H1 (cell line): ENCODE results near the gene ZNF362. TPM values are rescaled to one million over a fixed set of nuclear protein-coding genes. Genes with fewer than 3 reads are reported as not detected.

Source experiments
- CTCF ChIA-PET: fragments of 300-600 bp; sonication (Branson Sonifier 250); formaldehyde crosslinking; loops from one replicate; lab custom pipeline; 2021; ENCODE audit not compliant: partially characterized antibody; lab: Charles Lee
- POLR2A ChIA-PET: fragments of 300-600 bp; sonication (Branson Sonifier 250); formaldehyde crosslinking; loops from one replicate; lab custom pipeline; 2021; ENCODE audit warnings: inconsistent platforms; ENCODE audit not compliant: partially characterized antibody; lab: Charles Lee
- DNase-seq, 2 experiments: peaks; one replicate each; pipeline versions ENCODE4 v3.0.0 to v3.0.0-alpha.2; 2010 to 2022; ENCODE audit warnings: low spot score in 2 of 2, low read depth in 1 of 2, mixed read lengths in 1 of 2
- FAIRE-seq: peaks from 2 replicates; lab custom pipeline; 2011; peaks lifted over from hg19 to GRCh38; lab: Jason Lieb, UNC
- H2AFZ ChIP-seq: 2 replicates; pipeline ENCODE4 v1.8.1; 2012; ENCODE audit warnings: low read length, inconsistent platforms
- H2AK5ac ChIP-seq: 2 replicates; pipeline ENCODE4 v1.6.1; 2013; ENCODE audit warnings: low read depth, low read length
- H2BK120ac ChIP-seq: replicated peaks from 2 replicates; pipeline ENCODE3; 2013; ENCODE audit warnings: low read depth, low read length, inconsistent platforms
- H2BK12ac ChIP-seq: 2 replicates; pipeline ENCODE4 v1.6.1; 2013; ENCODE audit warnings: low read depth, low read length
- H2BK15ac ChIP-seq: 2 replicates; pipeline ENCODE4 v1.6.1; 2013; ENCODE audit warnings: low read length
- H2BK20ac ChIP-seq: 2 replicates; pipeline ENCODE4 v1.6.1; 2013; ENCODE audit warnings: low read length
- H2BK5ac ChIP-seq: 2 replicates; pipeline ENCODE4 v1.6.1; 2013; ENCODE audit warnings: low read depth, low read length
- H3K14ac ChIP-seq: 2 replicates; pipeline ENCODE4 v1.6.1; 2013; ENCODE audit warnings: inconsistent platforms; ENCODE audit not compliant: insufficient read length
- H3K18ac ChIP-seq: 2 replicates; pipeline ENCODE4 v1.6.1; 2013; ENCODE audit warnings: low read length; ENCODE audit errors: extremely low read depth
- H3K23ac ChIP-seq: 2 replicates; pipeline ENCODE4 v1.6.1; 2013; ENCODE audit warnings: inconsistent platforms; ENCODE audit not compliant: insufficient read length
- H3K23me2 ChIP-seq: 2 replicates; pipeline ENCODE4 v1.6.1; 2013; ENCODE audit warnings: low read depth, low read length
- H3K27ac ChIP-seq: 2 replicates; pipeline ENCODE4 v1.6.1; 2011; ENCODE audit warnings: low read depth, low read length, inconsistent platforms
- H3K27me3 ChIP-seq, 4 experiments: replicated peaks in 1 of 4; 1 replicate in 1 of 4; 2 replicates in 3 of 4; pipeline versions ENCODE4 v1.6.1 to v1.8.1; 2011 to 2013; ENCODE audit warnings: low read length in 3 of 4, mild to moderate bottlenecking in 3 of 4, inconsistent platforms in 2 of 4, mixed read lengths in 2 of 4, moderate library complexity in 1 of 4; ENCODE audit not compliant: control insufficient read depth in 3 of 4, insufficient read depth in 3 of 4; ENCODE audit errors: extremely low read depth in 1 of 4
- H3K36me3 ChIP-seq, 4 experiments: 2 replicates each; pipeline versions ENCODE4 v1.6.1 to v1.8.1; 2011 to 2013; ENCODE audit warnings: mild to moderate bottlenecking in 4 of 4, low read length in 3 of 4, moderate library complexity in 2 of 4, control low read depth in 1 of 4, inconsistent platforms in 1 of 4; ENCODE audit not compliant: insufficient read depth in 4 of 4, control insufficient read depth in 2 of 4
- H3K4ac ChIP-seq: replicated peaks from 2 replicates; pipeline ENCODE3; 2013; ENCODE audit warnings: low read length, low read depth, mixed read lengths, inconsistent platforms; ENCODE audit not compliant: insufficient read length
- H3K4me1 ChIP-seq, 4 experiments: replicated peaks in 1 of 4; 1 replicate in 1 of 4; 2 replicates in 3 of 4; pipeline versions ENCODE4 v1.6.1 to v1.8.1; 2011 to 2013; ENCODE audit warnings: low read length in 3 of 4, inconsistent platforms in 2 of 4, mixed read lengths in 1 of 4; ENCODE audit not compliant: insufficient read depth in 4 of 4, control insufficient read depth in 3 of 4
- H3K4me2 ChIP-seq, 2 experiments: 2 replicates each; pipeline versions ENCODE4 v1.6.1 to v1.8.1; 2011 to 2013; ENCODE audit warnings: low read depth in 2 of 2, low read length in 2 of 2, control low read depth in 1 of 2, inconsistent platforms in 1 of 2, mild to moderate bottlenecking in 1 of 2; ENCODE audit not compliant: insufficient read depth in 1 of 2
- H3K4me3 ChIP-seq, 4 experiments: fragments of 200-600, 300-600 bp in 1 of 4; sonication (generic), shearing (Covaris generic), sonication (Bioruptor Twin) in 1 of 4; 2 replicates each; pipeline versions ENCODE4 v1.5.1 to v1.8.1; 2011 to 2016; ENCODE audit warnings: low read length in 4 of 4, low read depth in 3 of 4, control low read depth in 2 of 4, inconsistent platforms in 2 of 4, mild to moderate bottlenecking in 2 of 4, mixed read lengths in 1 of 4, moderate library complexity in 1 of 4; ENCODE audit not compliant: insufficient read depth in 2 of 4; ENCODE audit errors: extremely low read depth in 1 of 4
- H3K56ac ChIP-seq: replicated peaks from 2 replicates; pipeline ENCODE3; 2013; ENCODE audit warnings: low read depth, mild to moderate bottlenecking, mixed read lengths, low read length, inconsistent platforms; ENCODE audit not compliant: insufficient read length
- H3K79me1 ChIP-seq: 2 replicates; pipeline ENCODE4 v1.6.1; 2013; ENCODE audit warnings: low read depth, low read length, control low read depth
- H3K79me2 ChIP-seq, 2 experiments: 2 replicates each; pipeline versions ENCODE4 v1.6.1 to v1.8.1; 2012 to 2013; ENCODE audit warnings: low read length in 2 of 2, mild to moderate bottlenecking in 2 of 2, inconsistent platforms in 1 of 2; ENCODE audit not compliant: insufficient read depth in 2 of 2, control insufficient read depth in 1 of 2
- H3K9ac ChIP-seq, 4 experiments: replicated peaks in 1 of 4; 1 replicate in 1 of 4; 2 replicates in 3 of 4; pipeline versions ENCODE4 v1.6.1 to v1.8.1; 2011 to 2013; ENCODE audit warnings: low read depth in 3 of 4, low read length in 3 of 4, control low read depth in 2 of 4, mild to moderate bottlenecking in 2 of 4, moderate library complexity in 2 of 4, inconsistent platforms in 1 of 4; ENCODE audit errors: extremely low read depth in 1 of 4
- H3K9me3 ChIP-seq, 2 experiments: 2 replicates each; pipeline versions ENCODE4 v1.6.1 to v1.8.1; 2012 to 2013; ENCODE audit warnings: mild to moderate bottlenecking in 2 of 2, moderate library complexity in 2 of 2, control low read depth in 1 of 2, inconsistent platforms in 1 of 2, low read depth in 1 of 2, low read length in 1 of 2, mixed read lengths in 1 of 2; ENCODE audit not compliant: insufficient read depth in 2 of 2
- H4K20me1 ChIP-seq, 2 experiments: replicated peaks in 1 of 2; 2 replicates each; pipeline versions ENCODE3 to v1.8.1; 2011 to 2013; ENCODE audit warnings: inconsistent platforms in 2 of 2, low read length in 2 of 2, mild to moderate bottlenecking in 1 of 2; ENCODE audit not compliant: insufficient read depth in 2 of 2, control insufficient read depth in 1 of 2
- H4K5ac ChIP-seq: 2 replicates; pipeline ENCODE4 v1.6.1; 2013; ENCODE audit warnings: low read length, low read depth, mixed read lengths, inconsistent platforms; ENCODE audit not compliant: insufficient read length
- H4K8ac ChIP-seq: 2 replicates; pipeline ENCODE4 v1.8.0; 2013; ENCODE audit warnings: mild to moderate bottlenecking, moderate library complexity, low read length, inconsistent platforms; ENCODE audit not compliant: insufficient read depth; ENCODE audit errors: extremely low read depth
- H4K91ac ChIP-seq: replicated peaks from 2 replicates; pipeline ENCODE3; 2013; ENCODE audit warnings: low read length, mixed read lengths, inconsistent platforms; ENCODE audit not compliant: insufficient read length
- BACH1 ChIP-seq: IDR thresholded peaks from 2 replicates; pipeline ENCODE4 v1.6.1; 2012; ENCODE audit warnings: low read length, improper control_type of control experiment
- CBX5 ChIP-seq: fragments of 300-800, 300-1000 bp; sonication (generic); IDR thresholded peaks from 2 replicates; pipeline ENCODE4 v1.7.1; 2016; ENCODE audit warnings: antibody characterized with exemption, low read length, low read depth
- CBX8 ChIP-seq: fragments of 300-800, 300-1000 bp; sonication (generic); IDR thresholded peaks from 2 replicates; pipeline ENCODE4 v1.7.1; 2016; ENCODE audit warnings: low read depth, low read length, borderline replicate concordance
- CHD1 ChIP-seq: IDR thresholded peaks from 2 replicates; pipeline ENCODE4 v1.6.1; 2012; ENCODE audit warnings: low read depth, low read length, improper control_type of control experiment
- CTBP2 ChIP-seq: IDR thresholded peaks from 2 replicates; pipeline ENCODE4 v1.7.0; 2011; ENCODE audit warnings: borderline replicate concordance, mild to moderate bottlenecking, moderate library complexity, mixed read lengths, low read length; ENCODE audit not compliant: insufficient read depth, insufficient read length
- E2F6 ChIP-seq: IDR thresholded peaks from 2 replicates; pipeline ENCODE4 v1.6.1; 2012; ENCODE audit warnings: inconsistent platforms
- EGR1 ChIP-seq: IDR thresholded peaks from 2 replicates; pipeline ENCODE4 v1.6.1; 2011; ENCODE audit warnings: low read depth, low read length, borderline replicate concordance
- EZH2 ChIP-seq: fragments of 200-600 bp; sonication (generic); IDR thresholded peaks from 2 replicates; pipeline ENCODE4 v1.7.1; 2012; ENCODE audit warnings: low read depth, mild to moderate bottlenecking, moderate library complexity, low read length, inconsistent platforms; ENCODE audit not compliant: severe bottlenecking
- GABPA ChIP-seq: IDR thresholded peaks from 2 replicates; pipeline ENCODE4 v1.6.1; 2011; ENCODE audit warnings: mild to moderate bottlenecking, low read length, moderate library complexity, borderline replicate concordance; ENCODE audit not compliant: insufficient read depth
- JUND ChIP-seq: IDR thresholded peaks from 2 replicates; pipeline ENCODE4 v1.6.1; 2011; ENCODE audit warnings: mild to moderate bottlenecking, improper control_type of control experiment, low read length
- POLR2A ChIP-seq, 2 experiments: IDR thresholded peaks; 1 replicate in 1 of 2; 2 replicates in 1 of 2; pipeline ENCODE4 v1.6.1; 2011; ENCODE audit warnings: low read depth in 2 of 2, low read length in 2 of 2, mild to moderate bottlenecking in 2 of 2; ENCODE audit errors: control extremely low read depth in 1 of 2
- SP2 ChIP-seq: IDR thresholded peaks from 2 replicates; pipeline ENCODE4 v1.6.1; 2012; ENCODE audit warnings: mild to moderate bottlenecking, low read length, inconsistent platforms
- SP4 ChIP-seq: IDR thresholded peaks from 2 replicates; pipeline ENCODE4 v1.6.1; 2012; ENCODE audit warnings: low read length, inconsistent platforms
- SRF ChIP-seq: IDR thresholded peaks from 2 replicates; pipeline ENCODE4 v1.6.1; 2011; ENCODE audit warnings: mild to moderate bottlenecking, low read depth, low read length, moderate library complexity
- YY1 ChIP-seq: IDR thresholded peaks from 2 replicates; pipeline ENCODE4 v1.6.1; 2011; ENCODE audit warnings: low read depth, mild to moderate bottlenecking, low read length
- WGBS, 2 experiments: shearing (Covaris generic) in 1 of 2; methylation state at CpG; one replicate each; pipeline versions ENCODE4 v1.1.6 to v1.1.7; 2013 to 2015; ENCODE audit warnings: low lambda C conversion rate in 2 of 2, mixed read lengths in 2 of 2, inconsistent platforms in 1 of 2, low coverage in 1 of 2, missing lambda C conversion rate in 1 of 2; ENCODE audit not compliant: insufficient replicate concordance in 2 of 2, insufficient coverage in 1 of 2, insufficient read length in 1 of 2; ENCODE audit errors: extremely low coverage in 1 of 2, missing lambda C conversion rate in 1 of 2; 5-methylcytosine and 5-hydroxymethylcytosine counted together
- polyA plus RNA-seq, 7 experiments: library from polyadenylated mRNA; depleted of rRNA in 3 of 7; stranded (reverse) in 5 of 7; unstranded in 2 of 7; fragments of >200 nt in 5 of 7; fragments of 200-250 nt in 2 of 7; gene quantifications; 1 replicate in 5 of 7; 2 replicates in 1 of 7; 4 replicates in 1 of 7; pipeline versions ENCODE4 v1.2.1 to v1.2.3, GENCODE V29; 2011 to 2013; ENCODE audit warnings: missing spikeins in 2 of 7, mixed read lengths in 2 of 7
- total RNA-seq: library from RNA; stranded (reverse); fragmentation: NEBNext Ultra II Directional; extraction: Animal tissue kit (Norgen Biotek cat#: 25700); gene quantifications from 2 replicates; pipeline ENCODE4 v1.2.1, GENCODE V29; 2021

Gene ZNF362
- total and polyA plus RNA-seq, 2 of the 8 experiments (the other 6 are each of a cell fraction or from before 2014, with no cell fraction given), result 24.2 to 27.8 TPM

DNA sequence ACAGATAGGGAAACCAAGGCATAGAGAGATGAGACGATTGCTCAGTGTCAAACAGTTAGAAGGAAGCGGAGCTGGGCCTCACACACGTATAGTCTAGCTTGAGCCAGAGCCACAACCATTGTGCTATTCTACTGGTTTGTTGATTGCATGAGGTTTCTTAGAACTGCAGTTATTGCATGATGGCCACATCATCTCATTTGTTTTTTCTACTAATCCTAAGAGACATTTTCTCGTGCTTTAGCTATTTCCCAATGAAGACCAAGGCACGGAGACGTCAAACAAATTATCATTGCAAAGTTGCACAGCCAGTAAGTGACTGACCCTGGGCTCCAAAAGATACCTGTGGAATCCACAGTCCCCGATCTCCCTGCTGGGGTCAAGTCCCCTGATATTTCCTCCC, 25.1 kb upstream of the ZNF362 start:
- CTCF ChIA-PET, result interaction anchor here (1.0 to 1.4 kb wide), 4 partner anchors 9 to 64 kb away, joined by 3 to 5 read pairs (median 4); no protein-coding TSS in a partner anchor
- POLR2A ChIA-PET, result interaction anchor here (1.3 kb wide), 1 partner anchor 24 kb away, joined by 5 read pairs; no protein-coding TSS in a partner anchor
- no peak overlapping the region for H3K23ac ChIP-seq
- WGBS, 2 experiments, result 84% methylated on average over 7 of the region's 7 CpGs; no CpG with 5 or more reads in 1 of the 2 experiments
- no peak overlapping the region for H2AK5ac ChIP-seq
- no peak overlapping the region for H2BK15ac ChIP-seq
- no peak overlapping the region for H3K18ac ChIP-seq
- no peak overlapping the region for H3K4me2 ChIP-seq
- no peak overlapping the region for H3K27ac ChIP-seq
- no peak overlapping the region for H4K8ac ChIP-seq
- no peak overlapping the region for H3K4ac ChIP-seq
- no peak for DNase-seq
- H2BK120ac ChIP-seq, result no peak overlapping the region
- no peaks in the 10 kb centered on the region for H3K36me3 ChIP-seq
- H3K27me3 ChIP-seq, result no peaks in the 10 kb centered on the region
- no peak overlapping the region for H3K9ac ChIP-seq
- no peaks in the 10 kb centered on the region for H4K20me1 ChIP-seq
- H2AFZ ChIP-seq, result no peak overlapping the region
- H3K79me2 ChIP-seq, result no peaks in the 10 kb centered on the region
- no peaks in the 10 kb centered on the region for H3K79me1 ChIP-seq
- no peak overlapping the region for H4K91ac ChIP-seq
- no peaks in the 10 kb centered on the region for H3K9me3 ChIP-seq
- H3K4me3 ChIP-seq, result no peak overlapping the region
- H3K4me1 ChIP-seq, result peaks cover 0 to 7% (median 5%) of the 10 kb centered on the region in 4 experiments; a peak in 5 of 7 replicates
- H2BK12ac ChIP-seq, result no peak overlapping the region
- no peak overlapping the region for H3K56ac ChIP-seq
- FAIRE-seq, result no peak
- no peak overlapping the region for H2BK20ac ChIP-seq
- no peak overlapping the region for H2BK5ac ChIP-seq
- H3K14ac ChIP-seq, result no peak overlapping the region
- H4K5ac ChIP-seq, result no peak overlapping the region
- no peaks in the 10 kb centered on the region for H3K23me2 ChIP-seq
- TF ChIP-seq POLR2A (IDR thresholded peaks at IDR 0.05; ENCODE audit: control extremely low read depth in 1 of 2, low read depth in 2 of 2, low read length in 2 of 2), result no peak
- TF ChIP-seq GABPA, result no peak
- TF ChIP-seq BACH1, result no peak
- no peak for TF ChIP-seq EZH2
- no peak for TF ChIP-seq CBX5
- TF ChIP-seq E2F6, result no peak
- no peak for TF ChIP-seq SP4
- TF ChIP-seq YY1, result no peak
- TF ChIP-seq CBX8, result no peak
- TF ChIP-seq SRF, result no peak
- TF ChIP-seq JUND, result no peak
- TF ChIP-seq SP2, result no peak
- no peak for TF ChIP-seq CHD1
- no peak for TF ChIP-seq CTBP2
- TF ChIP-seq EGR1, result no peak
